ENCODE data around the gene CDC25B.
A peak's percentile ranks its signal among the peaks of the same experiment; 100 is the strongest.

CDC25B gene

DNA sequence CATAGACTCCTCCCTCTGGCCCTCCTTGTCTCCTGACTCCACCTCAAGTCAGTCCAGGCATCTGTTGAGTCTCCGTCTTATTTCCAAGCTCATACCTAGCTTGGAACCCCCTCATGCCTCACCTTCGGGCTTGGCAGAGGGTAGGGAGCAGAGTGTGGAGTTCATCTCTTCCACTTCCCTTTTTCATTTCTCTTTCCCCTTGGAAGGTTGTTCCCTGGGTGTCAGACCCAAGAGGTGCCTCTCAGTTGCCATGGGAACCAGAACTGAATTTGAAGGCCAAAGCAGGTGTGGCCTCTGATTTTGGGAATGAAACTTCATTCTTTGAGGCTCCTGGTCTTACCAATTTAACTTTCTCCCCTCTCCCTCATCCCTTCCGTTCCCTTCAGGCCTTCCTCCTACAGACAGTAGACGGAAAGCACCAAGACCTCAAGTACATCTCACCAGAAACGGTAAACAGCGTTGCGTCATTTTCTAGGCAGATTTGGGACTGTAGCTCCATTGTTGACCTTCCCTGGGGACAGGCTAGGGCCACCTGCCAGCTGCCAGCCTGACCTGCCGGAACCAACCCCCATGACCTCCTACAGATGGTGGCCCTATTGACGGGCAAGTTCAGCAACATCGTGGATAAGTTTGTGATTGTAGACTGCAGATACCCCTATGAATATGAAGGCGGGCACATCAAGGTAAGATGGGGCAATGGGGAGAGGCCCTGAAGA is 6.6 kb downstream of the CDC25B start:
- H3K27ac ChIP-seq (ENCODE audit: low read depth in 2 of 2, low read length in 2 of 2): no peak overlapping the region
- peaks cover 43 to 49% of the 10 kb centered on the region in 2 donors for H3K4me1 ChIP-seq (ENCODE audit: control insufficient read depth in 2 of 2, insufficient read depth in 2 of 2, low read length in 2 of 2)
- no peak overlapping the region for H3K4me3 ChIP-seq (ENCODE audit: low read length in 2 of 2)
- H3K9ac ChIP-seq (ENCODE audit: low read depth in 1 of 2, low read length in 2 of 2): no peak overlapping the region
- peaks cover 27 to 31% of the 10 kb centered on the region in 2 donors for H3K36me3 ChIP-seq (ENCODE audit: control insufficient read depth in 2 of 2, insufficient read depth in 2 of 2, low read length in 2 of 2)
- H3K27me3 ChIP-seq (ENCODE audit: control insufficient read depth in 2 of 2, insufficient read depth in 2 of 2, low read length in 2 of 2): no peaks in the 10 kb centered on the region
- no peaks in the 10 kb centered on the region for H3K9me3 ChIP-seq (ENCODE audit: control insufficient read depth in 2 of 2, low read length in 2 of 2)

DNA sequence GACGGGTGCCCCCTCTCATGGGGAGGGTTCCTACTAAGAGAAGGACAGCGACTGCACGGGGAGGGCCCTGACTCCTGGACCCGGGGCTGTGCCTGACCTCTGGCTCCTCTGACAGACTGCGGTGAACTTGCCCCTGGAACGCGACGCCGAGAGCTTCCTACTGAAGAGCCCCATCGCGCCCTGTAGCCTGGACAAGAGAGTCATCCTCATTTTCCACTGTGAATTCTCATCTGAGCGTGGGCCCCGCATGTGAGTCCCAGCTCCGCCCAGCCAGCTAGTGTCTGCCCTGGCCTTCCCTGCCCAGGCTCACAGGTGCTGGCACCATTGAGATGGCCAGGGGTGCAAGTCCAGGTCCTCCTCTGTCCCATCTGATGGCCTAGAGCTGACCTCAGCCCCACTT is 7.2 kb downstream of the CDC25B start:
- no peak overlapping the region for H3K9ac ChIP-seq (ENCODE audit: low read depth in 1 of 2, low read length in 2 of 2)
- peaks cover 27 to 31% of the 10 kb centered on the region in 2 donors for H3K36me3 ChIP-seq (ENCODE audit: control insufficient read depth in 2 of 2, insufficient read depth in 2 of 2, low read length in 2 of 2)
- H3K27me3 ChIP-seq (ENCODE audit: control insufficient read depth in 2 of 2, insufficient read depth in 2 of 2, low read length in 2 of 2): no peaks in the 10 kb centered on the region
- H3K9me3 ChIP-seq (ENCODE audit: control insufficient read depth in 2 of 2, low read length in 2 of 2): no peaks in the 10 kb centered on the region
- no peak overlapping the region for H3K27ac ChIP-seq (ENCODE audit: low read depth in 2 of 2, low read length in 2 of 2)
- H3K4me1 ChIP-seq (ENCODE audit: control insufficient read depth in 2 of 2, insufficient read depth in 2 of 2, low read length in 2 of 2): peaks cover 45 to 51% of the 10 kb centered on the region in 2 donors
- no peak overlapping the region for H3K4me3 ChIP-seq (ENCODE audit: low read length in 2 of 2)

DNA sequence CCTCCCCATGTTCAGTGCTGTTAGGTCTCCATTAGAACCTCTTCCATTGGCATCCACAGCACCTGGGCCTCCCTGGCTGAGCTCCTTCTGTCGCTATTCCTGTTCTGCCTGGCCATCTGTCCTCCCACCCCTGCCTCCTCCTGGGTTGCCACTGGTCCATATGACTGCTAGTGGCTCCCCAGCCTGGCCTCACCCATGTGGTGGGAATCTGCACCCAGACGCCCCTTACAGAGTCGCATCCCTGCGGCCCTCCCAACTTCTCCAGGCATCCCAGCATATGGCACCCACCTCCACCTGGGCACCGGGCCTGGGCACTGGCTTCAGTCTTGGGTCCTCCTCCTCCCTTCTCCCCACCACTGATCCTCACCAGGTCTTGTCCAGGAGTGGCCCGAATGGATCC is 7.7 kb downstream of the CDC25B start:
- Histone ChIP-seq H3K27me3 (ENCODE audit: control insufficient read depth in 2 of 2, insufficient read depth in 2 of 2, low read length in 2 of 2) (no peaks in the 10 kb centered on the region), H3K36me3 (ENCODE audit: control insufficient read depth in 2 of 2, insufficient read depth in 2 of 2, low read length in 2 of 2) (peaks cover 27 to 31% of the 10 kb centered on the region in 2 donors), H3K4me1 (ENCODE audit: control insufficient read depth in 2 of 2, insufficient read depth in 2 of 2, low read length in 2 of 2) (peaks cover 43 to 49% of the 10 kb centered on the region in 2 donors), H3K4me3 (ENCODE audit: low read length in 2 of 2) (no peak overlapping the region), H3K27ac (ENCODE audit: low read depth in 2 of 2, low read length in 2 of 2) (no peak overlapping the region), H3K9me3 (ENCODE audit: control insufficient read depth in 2 of 2, low read length in 2 of 2) (no peaks in the 10 kb centered on the region), H3K9ac (ENCODE audit: low read depth in 1 of 2, low read length in 2 of 2) (no peak overlapping the region)

DNA sequence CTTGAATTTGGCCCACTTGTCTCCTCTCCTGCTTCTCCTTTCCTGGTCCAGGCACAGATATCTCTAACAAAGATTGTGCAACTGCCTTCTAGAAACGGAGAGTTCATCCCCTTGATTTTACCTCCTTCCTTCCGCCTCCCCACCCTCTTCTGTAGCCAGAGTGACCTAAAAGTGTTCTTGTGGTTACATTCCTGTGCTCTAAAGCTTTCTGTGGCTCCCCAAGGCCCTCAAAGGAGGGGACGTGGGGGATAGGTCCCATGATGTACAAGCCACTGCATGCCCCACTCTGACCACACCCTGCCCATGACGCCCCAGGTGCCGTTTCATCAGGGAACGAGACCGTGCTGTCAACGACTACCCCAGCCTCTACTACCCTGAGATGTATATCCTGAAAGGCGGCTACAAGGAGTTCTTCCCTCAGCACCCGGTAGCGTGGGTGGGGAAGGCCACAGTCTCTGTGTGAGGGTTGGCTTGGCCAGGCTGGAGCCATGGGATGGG is 8.2 kb downstream of the CDC25B start:
- Histone ChIP-seq H3K9me3 (ENCODE audit: control insufficient read depth in 2 of 2, low read length in 2 of 2) (no peaks in the 10 kb centered on the region), H3K27ac (ENCODE audit: low read depth in 2 of 2, low read length in 2 of 2) (no peak overlapping the region), H3K4me3 (ENCODE audit: low read length in 2 of 2) (no peak overlapping the region), H3K4me1 (ENCODE audit: control insufficient read depth in 2 of 2, insufficient read depth in 2 of 2, low read length in 2 of 2) (peaks cover 39 to 45% of the 10 kb centered on the region in 2 donors), H3K36me3 (ENCODE audit: control insufficient read depth in 2 of 2, insufficient read depth in 2 of 2, low read length in 2 of 2) (peaks cover 27 to 31% of the 10 kb centered on the region in 2 donors), H3K27me3 (ENCODE audit: control insufficient read depth in 2 of 2, insufficient read depth in 2 of 2, low read length in 2 of 2) (no peaks in the 10 kb centered on the region), H3K9ac (ENCODE audit: low read depth in 1 of 2, low read length in 2 of 2) (no peak overlapping the region)

DNA sequence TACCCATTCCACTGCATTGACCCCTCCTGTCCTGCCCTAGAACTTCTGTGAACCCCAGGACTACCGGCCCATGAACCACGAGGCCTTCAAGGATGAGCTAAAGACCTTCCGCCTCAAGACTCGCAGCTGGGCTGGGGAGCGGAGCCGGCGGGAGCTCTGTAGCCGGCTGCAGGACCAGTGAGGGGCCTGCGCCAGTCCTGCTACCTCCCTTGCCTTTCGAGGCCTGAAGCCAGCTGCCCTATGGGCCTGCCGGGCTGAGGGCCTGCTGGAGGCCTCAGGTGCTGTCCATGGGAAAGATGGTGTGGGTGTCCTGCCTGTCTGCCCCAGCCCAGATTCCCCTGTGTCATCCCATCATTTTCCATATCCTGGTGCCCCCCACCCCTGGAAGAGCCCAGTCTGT is 8.7 kb downstream of the CDC25B start:
- Histone ChIP-seq H3K27ac (ENCODE audit: low read depth in 2 of 2, low read length in 2 of 2) (no peak overlapping the region), H3K9me3 (ENCODE audit: control insufficient read depth in 2 of 2, low read length in 2 of 2) (no peaks in the 10 kb centered on the region), H3K9ac (ENCODE audit: low read depth in 1 of 2, low read length in 2 of 2) (no peak overlapping the region), H3K4me3 (ENCODE audit: low read length in 2 of 2) (no peak overlapping the region), H3K36me3 (ENCODE audit: control insufficient read depth in 2 of 2, insufficient read depth in 2 of 2, low read length in 2 of 2) (peaks cover 27 to 31% of the 10 kb centered on the region in 2 donors), H3K4me1 (ENCODE audit: control insufficient read depth in 2 of 2, insufficient read depth in 2 of 2, low read length in 2 of 2) (peaks cover 34 to 41% of the 10 kb centered on the region in 2 donors), H3K27me3 (ENCODE audit: control insufficient read depth in 2 of 2, insufficient read depth in 2 of 2, low read length in 2 of 2) (no peaks in the 10 kb centered on the region)

DNA sequence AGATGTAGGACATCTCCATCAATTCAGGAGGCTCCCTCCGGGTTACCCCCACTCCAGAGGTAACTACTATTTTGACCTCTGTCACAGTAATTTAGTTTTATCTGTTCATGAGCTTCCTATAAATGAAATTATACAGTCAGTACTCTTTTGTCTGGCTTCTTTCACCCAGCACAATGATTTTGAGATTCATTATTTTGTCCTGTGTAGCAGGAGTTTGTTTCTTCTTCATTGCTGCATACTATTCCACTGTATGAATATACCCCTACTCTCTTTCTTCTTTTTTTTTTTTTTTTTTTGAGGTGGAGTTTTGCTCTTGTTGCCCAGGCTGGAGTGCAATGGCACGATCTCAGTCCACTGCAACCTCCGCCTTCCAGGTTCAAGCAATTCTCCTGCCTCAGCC is 12.4 kb downstream of the CDC25B start:
- H3K9me3 ChIP-seq (ENCODE audit: control insufficient read depth in 2 of 2, low read length in 2 of 2): no peaks in the 10 kb centered on the region
- peak overlapping the region in 1 of 2 donors; percentile 21 for H3K4me3 ChIP-seq (ENCODE audit: low read length in 2 of 2)
- peak overlapping the region in 1 of 2 donors; percentile 67 for H3K9ac ChIP-seq (ENCODE audit: low read depth in 1 of 2, low read length in 2 of 2)
- H3K4me1 ChIP-seq (ENCODE audit: control insufficient read depth in 2 of 2, insufficient read depth in 2 of 2, low read length in 2 of 2): peaks cover 50 to 62% of the 10 kb centered on the region in 2 donors
- peak overlapping the region; percentile 97 for H3K27ac ChIP-seq (ENCODE audit: low read depth in 2 of 2, low read length in 2 of 2)
- no peaks in the 10 kb centered on the region for H3K27me3 ChIP-seq (ENCODE audit: control insufficient read depth in 2 of 2, insufficient read depth in 2 of 2, low read length in 2 of 2)
- H3K36me3 ChIP-seq (ENCODE audit: control insufficient read depth in 2 of 2, insufficient read depth in 2 of 2, low read length in 2 of 2): peaks cover 8 to 12% of the 10 kb centered on the region in 2 donors

DNA sequence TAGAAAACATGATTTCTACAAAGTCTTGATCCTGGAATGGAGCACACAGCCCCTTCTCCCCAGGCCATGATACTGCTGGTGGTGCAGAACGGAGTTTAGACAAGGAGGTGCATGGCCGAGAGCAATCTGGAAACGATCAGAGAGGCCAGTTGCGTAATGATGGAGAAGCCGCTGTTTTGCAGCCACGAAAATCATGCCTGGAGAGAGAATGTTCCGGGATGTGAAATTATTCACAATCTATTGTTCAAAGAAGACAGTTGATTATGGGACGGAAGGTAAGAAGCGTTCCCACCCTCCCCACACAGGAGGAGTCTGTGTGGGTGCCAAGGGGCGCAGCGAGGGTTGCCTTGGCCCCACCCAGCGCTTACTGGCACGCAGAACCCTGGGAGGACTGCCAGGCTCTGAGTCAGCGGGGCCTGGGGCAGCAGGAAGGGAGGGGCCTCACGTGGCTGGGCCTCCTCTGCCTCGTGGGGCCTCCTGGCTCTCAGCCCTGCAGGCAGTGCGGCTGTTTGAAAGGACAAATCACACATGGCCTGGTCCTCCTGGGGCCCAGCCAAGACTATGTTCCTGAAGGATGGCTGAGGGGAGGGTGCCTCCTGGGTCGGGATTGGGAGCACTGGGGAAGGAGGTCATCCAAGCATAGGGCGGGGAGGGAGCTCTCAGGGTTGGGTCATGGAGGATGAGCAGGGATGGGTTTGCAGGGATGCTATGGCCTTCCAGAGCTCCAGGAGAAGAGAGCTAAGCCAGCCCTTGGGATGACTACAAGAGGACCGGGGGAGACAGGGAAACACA is 15.6 kb downstream of the CDC25B start:
- no peaks in the 10 kb centered on the region for H3K27me3 ChIP-seq (ENCODE audit: control insufficient read depth in 2 of 2, insufficient read depth in 2 of 2, low read length in 2 of 2)
- peak overlapping the region; percentile 40 to 53 for H3K9ac ChIP-seq (ENCODE audit: low read depth in 1 of 2, low read length in 2 of 2)
- H3K4me3 ChIP-seq (ENCODE audit: low read length in 2 of 2): peak overlapping the region; percentile 54 to 72
- H3K4me1 ChIP-seq (ENCODE audit: control insufficient read depth in 2 of 2, insufficient read depth in 2 of 2, low read length in 2 of 2): peaks cover 49 to 55% of the 10 kb centered on the region in 2 donors
- no peaks in the 10 kb centered on the region for H3K9me3 ChIP-seq (ENCODE audit: control insufficient read depth in 2 of 2, low read length in 2 of 2)
- H3K27ac ChIP-seq (ENCODE audit: low read depth in 2 of 2, low read length in 2 of 2): peak overlapping the region; percentile 88 to 89
- no peaks in the 10 kb centered on the region for H3K36me3 ChIP-seq (ENCODE audit: control insufficient read depth in 2 of 2, insufficient read depth in 2 of 2, low read length in 2 of 2)

DNA sequence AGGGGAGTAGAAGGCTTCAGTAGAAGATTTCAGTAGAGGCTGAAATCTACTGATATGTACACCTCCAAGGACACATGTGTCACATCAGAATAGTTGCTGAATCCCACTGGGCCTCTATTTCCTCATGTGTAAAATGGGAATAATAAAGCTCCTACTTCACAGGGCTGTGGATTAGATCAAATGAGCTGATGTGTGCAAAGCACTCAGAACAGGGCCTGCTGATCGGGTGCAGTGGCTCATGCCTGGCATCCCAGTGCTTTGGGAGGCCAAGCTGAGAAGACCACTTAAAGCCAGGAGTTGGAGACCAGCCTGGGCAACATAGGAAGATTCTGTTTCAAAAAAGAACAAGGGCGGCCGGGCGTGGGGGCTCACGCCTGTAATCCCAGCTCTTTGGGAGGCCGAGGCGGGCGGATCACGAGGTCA is 16.2 kb downstream of the CDC25B start:
- Histone ChIP-seq H3K36me3 (ENCODE audit: control insufficient read depth in 2 of 2, insufficient read depth in 2 of 2, low read length in 2 of 2) (no peaks in the 10 kb centered on the region), H3K27me3 (ENCODE audit: control insufficient read depth in 2 of 2, insufficient read depth in 2 of 2, low read length in 2 of 2) (no peaks in the 10 kb centered on the region), H3K9ac (ENCODE audit: low read depth in 1 of 2, low read length in 2 of 2) (peak overlapping the region; percentile 20 to 53), H3K9me3 (ENCODE audit: control insufficient read depth in 2 of 2, low read length in 2 of 2) (no peaks in the 10 kb centered on the region), H3K4me3 (ENCODE audit: low read length in 2 of 2) (no peak overlapping the region), H3K4me1 (ENCODE audit: control insufficient read depth in 2 of 2, insufficient read depth in 2 of 2, low read length in 2 of 2) (peaks cover 43 to 49% of the 10 kb centered on the region in 2 donors), H3K27ac (ENCODE audit: low read depth in 2 of 2, low read length in 2 of 2) (peak overlapping the region; percentile 88 to 89)

DNA sequence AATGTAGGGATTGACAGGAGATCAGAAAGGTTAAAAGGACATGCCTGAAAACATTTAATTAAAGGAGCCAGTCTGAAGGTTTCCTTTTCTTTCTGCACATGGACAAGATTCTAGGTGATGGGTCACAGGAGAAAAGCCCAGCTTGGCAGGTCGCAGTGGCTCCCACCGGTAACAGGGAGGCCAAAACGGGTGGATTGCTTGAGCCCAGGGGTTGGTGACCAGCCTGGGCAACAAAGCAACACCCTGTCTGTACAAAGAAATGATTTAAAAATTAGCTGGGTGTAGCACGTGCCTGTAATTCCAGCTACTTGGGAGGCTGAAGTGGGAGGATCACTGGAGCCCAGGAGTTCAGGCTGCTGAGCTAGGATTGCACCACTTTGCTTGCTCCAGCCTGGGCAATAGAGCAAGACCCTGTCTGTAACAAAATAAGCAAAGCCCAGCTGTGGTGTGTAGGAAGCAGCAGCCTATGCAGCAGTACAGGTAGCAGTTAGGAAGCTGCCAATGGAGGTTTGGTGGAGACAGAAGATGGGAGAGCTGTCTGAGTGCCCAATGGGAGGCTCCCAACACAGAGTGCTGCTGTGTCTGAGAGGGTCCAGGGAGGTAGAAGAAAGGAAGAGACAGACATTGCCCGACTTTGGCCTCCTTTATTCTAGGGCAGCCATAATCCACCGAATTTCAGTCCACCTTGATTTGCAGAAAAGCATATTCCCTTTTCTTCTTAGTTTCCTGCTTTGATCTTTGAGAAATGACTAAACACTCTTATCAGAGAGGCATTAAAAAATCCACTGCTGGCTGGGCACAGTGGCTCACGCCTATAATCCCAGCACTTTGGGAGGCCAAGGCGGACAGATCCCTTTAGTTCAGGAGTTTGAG is 17.1 kb downstream of the CDC25B start:
- peak overlapping the region; percentile 26 to 51 for H3K9ac ChIP-seq (ENCODE audit: low read depth in 1 of 2, low read length in 2 of 2)

More for the DNA sequence above, 17.1 kb downstream of the CDC25B start:
- H3K4me1 ChIP-seq (ENCODE audit: control insufficient read depth in 2 of 2, insufficient read depth in 2 of 2, low read length in 2 of 2): peaks cover 33 to 42% of the 10 kb centered on the region in 2 donors
- peak overlapping the region; percentile 48 to 52 for H3K27ac ChIP-seq (ENCODE audit: low read depth in 2 of 2, low read length in 2 of 2)
- no peak overlapping the region for H3K4me3 ChIP-seq (ENCODE audit: low read length in 2 of 2)
- H3K9me3 ChIP-seq (ENCODE audit: control insufficient read depth in 2 of 2, low read length in 2 of 2): no peaks in the 10 kb centered on the region
- H3K27me3 ChIP-seq (ENCODE audit: control insufficient read depth in 2 of 2, insufficient read depth in 2 of 2, low read length in 2 of 2): no peaks in the 10 kb centered on the region
- no peaks in the 10 kb centered on the region for H3K36me3 ChIP-seq (ENCODE audit: control insufficient read depth in 2 of 2, insufficient read depth in 2 of 2, low read length in 2 of 2)

Measured in mucosa of rectum (tissue), 2 donors.